Activated CD8-positive, alpha-beta memory T cell treated with anti-CD3 and anti-CD28 coated beads, Interleukin-2, amount 50 U/mL, for 48 hours (primary cell): ENCODE data around the gene MPPED1.

Source experiments
- DNase-seq: peaks from one replicate; pipeline ENCODE4 v3.0.0-alpha.2; 2020

Gene MPPED1

DNA sequence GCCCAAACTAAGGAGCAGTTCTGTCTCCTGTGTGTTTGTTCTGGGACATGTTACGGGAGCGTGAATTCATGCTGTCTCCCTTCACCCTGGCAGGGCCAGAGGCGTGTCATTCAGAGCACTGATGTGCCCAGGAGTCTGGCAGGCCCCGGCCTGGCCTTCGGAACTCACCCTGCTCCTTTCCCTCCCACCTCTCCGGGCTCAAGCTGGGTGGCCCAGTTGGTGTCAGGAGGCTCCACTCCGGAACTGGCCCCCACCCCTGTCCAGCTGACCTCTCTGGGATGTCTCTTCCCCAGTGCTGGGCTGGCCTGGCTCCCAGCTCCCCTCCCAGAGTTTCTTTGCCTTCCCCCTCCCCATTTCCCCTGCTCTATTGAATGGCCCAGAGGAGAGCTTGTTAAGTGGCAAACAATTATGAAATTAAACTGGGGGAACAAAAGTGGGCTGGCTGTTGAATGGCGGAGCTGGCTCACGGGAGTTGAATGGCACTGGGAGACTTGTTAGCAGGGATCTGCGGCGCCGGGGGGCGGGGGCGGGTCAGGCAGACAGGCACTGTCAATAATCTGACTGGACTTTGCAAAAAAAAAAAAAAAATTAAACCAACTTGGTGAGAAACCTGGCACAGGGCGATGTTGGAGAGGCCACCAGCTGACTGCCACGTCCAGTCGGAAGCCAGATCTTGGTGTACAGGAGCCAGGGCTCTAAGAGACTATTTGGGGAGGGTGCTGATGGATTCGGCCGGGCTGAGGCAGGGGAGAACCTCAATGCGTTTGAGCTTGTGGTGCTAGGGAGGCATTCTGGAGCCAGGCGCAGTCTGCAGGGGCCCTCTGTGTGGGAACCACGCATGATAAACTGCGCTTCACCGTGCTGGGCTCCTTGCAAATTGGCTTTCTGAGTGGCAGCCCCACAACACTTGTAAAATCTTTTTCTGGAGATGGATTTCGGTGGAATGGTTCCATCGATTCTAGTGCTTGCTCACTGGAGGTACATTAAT, 1.3 kb downstream of the MPPED1 start:
- no peak for DNase-seq

DNA sequence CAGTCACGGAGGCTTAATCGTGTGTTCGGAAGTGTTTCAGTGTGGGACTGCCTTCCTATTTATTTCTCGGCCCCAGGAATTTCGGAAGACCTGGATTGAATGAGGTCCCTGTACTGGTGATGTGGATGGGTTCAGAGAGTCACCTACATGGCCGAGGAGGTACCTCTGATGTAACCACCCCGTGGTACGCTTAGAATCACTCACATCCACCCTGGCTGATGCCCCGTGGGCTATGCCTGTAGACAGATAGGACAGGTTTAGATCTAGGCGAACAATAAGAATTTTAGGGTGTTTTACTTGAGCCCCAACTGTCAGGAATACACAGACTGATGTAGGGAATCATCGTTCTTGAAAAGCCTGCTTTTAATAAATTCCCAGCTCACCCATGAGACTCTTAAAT, 2.0 kb downstream of the MPPED1 start:
- no peak for DNase-seq

GRCh38 chr22:43415681-43416080, 3.9 kb downstream of the MPPED1 start:
- no peak for DNase-seq

DNA sequence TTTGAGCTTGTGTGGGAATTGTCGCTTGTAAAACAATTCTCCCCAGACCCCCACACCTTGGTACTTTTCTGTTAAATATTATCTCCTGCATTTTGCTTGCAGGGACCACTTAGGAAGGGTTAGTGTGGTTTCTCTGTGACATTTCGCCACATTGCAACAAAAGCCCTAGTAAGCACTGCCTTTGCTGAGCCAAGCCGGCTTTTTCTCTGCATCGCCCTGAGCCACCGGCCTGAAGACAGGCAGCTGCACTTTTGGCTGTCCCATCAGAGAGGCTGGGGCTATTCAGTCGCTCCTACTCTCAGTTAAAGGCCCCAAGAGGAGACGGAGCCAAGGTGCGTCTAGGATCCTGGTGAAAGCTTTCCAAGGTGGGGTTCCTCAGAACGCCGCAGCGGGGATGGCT, 5.7 kb downstream of the MPPED1 start:
- no peak for DNase-seq

- DNase-seq, result no peak
These were observed 6.4 kb downstream of the MPPED1 start for GRCh38 chr22:43418079-43418825.

DNA sequence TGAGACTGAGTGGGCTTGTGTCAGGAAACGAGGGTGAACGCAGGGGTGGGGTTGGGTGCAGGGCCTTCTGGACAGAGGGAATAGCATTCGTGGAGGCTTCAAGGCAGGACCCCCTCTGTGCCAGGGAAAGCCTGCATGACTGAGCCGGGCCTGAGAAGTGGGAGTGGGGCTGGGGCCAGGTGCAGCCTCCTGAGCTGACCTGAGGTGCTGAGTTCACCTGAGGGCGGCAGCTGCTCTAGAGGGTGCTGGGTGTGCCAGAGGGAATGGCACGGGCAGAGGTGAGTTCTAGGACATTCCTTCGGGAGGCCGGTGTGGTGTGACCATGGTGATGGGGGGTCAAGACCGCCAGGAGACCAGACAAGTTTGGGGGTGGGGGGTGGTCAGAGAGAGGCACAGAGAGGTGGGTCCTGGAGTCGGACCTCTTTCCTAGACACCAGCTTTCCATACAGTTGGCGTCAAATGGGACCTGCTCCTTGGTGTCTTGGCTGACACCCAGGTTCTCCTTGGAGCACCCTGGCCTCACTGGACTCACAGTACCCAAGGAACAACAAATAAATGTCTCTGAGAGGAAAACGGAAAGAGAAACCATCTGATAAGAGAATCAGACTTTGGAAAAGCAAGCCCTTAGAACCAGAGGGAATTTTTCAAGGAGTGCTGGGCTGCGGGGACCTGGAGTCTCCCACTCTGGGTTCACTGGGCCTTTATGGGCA, 7.7 kb downstream of the MPPED1 start:
- no peak for DNase-seq

- DNase-seq, result no peak
These were observed 9.3 kb downstream of the MPPED1 start for GRCh38 chr22:43421046-43421665.

GRCh38 chr22:43421914-43422615, 10.3 kb downstream of the MPPED1 start:
- no peak for DNase-seq

- DNase-seq, result no peak
These were observed 11.2 kb downstream of the MPPED1 start for GRCh38 chr22:43423046-43423445.

- DNase-seq, result no peak
These were observed 12.4 kb downstream of the MPPED1 start for GRCh38 chr22:43424201-43424600.

DNA sequence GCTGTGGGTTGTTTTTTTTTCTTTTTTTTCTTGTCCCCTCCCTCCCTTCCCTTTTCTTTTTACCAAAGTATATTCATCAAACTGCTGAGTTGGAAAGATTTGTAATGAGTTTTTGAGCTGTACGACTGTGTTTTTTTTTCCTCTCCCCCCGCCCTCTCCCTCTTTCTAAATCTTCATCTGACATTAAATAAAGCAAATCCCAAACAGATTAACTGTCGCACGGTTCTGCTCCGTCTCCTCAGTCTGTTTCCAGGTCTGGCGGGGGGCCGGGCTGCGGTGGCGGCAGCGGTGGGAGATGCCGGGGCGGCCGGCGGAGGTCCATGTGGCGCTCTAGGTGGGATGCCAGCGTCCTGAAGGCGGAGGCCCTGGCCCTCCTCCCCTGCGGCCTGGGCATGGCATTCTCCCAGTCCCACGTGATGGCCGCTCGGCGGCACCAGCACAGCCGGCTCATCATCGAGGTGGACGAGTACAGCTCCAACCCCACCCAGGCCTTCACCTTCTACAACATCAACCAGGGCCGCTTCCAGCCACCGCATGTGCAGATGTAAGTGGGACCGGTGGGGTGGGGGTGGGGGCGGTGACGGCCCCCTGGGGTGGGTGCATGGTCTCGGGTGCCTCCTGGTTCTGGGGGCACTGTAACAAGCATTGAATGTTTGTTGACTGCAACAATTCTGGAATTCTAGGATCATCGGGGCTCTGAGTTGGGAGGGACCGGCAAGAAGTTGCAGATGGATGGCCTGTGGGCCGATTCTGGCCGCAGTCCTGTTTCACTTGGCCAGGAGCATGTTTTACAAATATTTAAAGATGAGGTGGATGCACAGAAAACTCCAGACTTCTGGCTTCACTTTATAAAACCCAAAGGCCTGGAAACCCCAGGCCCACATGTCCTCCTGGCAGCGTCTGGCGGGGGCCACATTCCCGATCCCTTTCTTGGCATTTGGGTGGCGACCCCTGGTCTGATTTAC, 13.1 kb downstream of the MPPED1 start:
- no peak for DNase-seq

- DNase-seq, result no peak
These were observed 14.4 kb downstream of the MPPED1 start for GRCh38 chr22:43425976-43426785.

DNA sequence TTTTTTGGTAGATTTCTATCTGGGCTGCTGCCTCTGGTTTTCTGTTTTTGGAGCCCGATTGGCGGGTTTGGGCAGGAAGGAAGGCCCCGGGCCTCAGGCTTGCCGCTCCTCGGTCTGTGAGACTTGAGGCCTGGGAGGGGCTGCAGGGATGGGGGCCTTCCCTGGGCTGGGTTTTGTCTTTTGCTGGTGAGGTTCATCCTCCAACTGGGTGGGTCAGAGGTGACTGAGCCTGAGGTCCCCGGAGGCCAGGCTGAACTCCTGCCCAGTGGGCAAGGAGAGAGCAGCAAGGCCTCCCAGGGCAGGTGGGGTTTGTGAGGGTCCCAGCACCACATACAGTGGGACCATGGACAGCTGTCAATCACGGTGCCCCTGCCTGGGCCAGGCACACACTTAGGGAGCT, 15.0 kb downstream of the MPPED1 start:
- no peak for DNase-seq

- DNase-seq, result no peak
These were observed 15.6 kb downstream of the MPPED1 start for GRCh38 chr22:43427296-43428004.

GRCh38 chr22:43428005-43428485, 16.2 kb downstream of the MPPED1 start:
- no peak for DNase-seq

DNA sequence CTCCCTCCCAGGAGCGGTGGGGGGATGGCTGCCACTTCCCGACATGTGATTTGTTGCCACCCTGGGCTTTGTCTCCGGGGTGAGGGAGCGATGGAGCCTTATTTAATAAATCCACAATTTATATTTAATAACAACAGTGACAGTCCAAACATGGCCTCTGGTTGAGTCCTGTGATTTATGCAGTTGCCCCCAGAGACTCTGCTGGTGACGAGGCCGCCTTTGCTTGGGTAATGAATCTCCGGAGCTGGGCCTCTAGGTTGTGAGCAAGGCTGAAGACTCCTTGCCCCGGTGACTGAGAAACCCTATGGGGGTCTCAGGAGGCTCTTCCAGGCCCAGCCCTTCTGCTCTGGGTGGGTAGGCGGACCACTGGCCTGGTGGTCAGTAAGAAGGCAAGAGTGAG, 16.7 kb downstream of the MPPED1 start:
- DNase-seq, result no peak

DNA sequence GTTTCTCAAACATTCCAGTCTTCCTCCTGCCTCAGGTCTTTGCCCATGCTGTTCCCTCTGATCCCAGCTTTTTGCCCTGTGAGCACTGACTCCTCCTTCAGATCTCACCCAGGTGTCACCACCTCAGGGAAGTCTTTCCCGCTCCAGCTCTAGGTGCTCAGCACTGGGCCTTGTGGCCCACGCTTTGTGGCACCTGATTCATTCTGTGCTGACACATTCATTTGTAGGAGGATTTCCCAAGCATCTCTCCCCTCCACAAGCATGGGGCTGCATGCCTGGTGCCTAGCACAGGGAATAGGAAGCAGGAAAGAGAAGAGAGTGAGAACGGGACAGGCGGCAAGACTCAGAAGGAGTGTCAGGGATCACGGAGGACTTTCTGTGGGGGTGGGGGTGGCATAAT, 17.6 kb downstream of the MPPED1 start:
- DNase-seq, result no peak

GRCh38 chr22:43431808-43432554, 20.2 kb downstream of the MPPED1 start:
- DNase-seq, result no peak
